Measurements from ENCODE around the gene PIGU.
"Not testable (repeated sequence)": the region's sequence is repeated elsewhere in the genome, so short reads cannot be mapped to it uniquely, and the experiment has no call there.

The PIGU gene

GRCh38 chr20:34706302-34706875, 29.5 kb upstream of the PIGU start:
- no peak for FAIRE-seq

GRCh38 chr20:34705397-34706301, 28.8 kb upstream of the PIGU start:
- no peak for FAIRE-seq

- no peak for FAIRE-seq
Observed at GRCh38 chr20:34705008-34705396, 28.1 kb upstream of the PIGU start.

GRCh38 chr20:34704177-34705007, 27.5 kb upstream of the PIGU start, which contains the start of gene TP53INP2:
Gene TP53INP2, plus strand, starts transcription at chr20:34704344. Its CDS starts 4,396 bp downstream, at chr20:34708740.
- no peak for FAIRE-seq

GRCh38 chr20:34703424-34704176, 26.7 kb upstream of the PIGU start:
- FAIRE-seq: no peak

GRCh38 chr20:34703061-34703423, 26.1 kb upstream of the PIGU start:
- no peak for FAIRE-seq

- no peak for FAIRE-seq
Observed at GRCh38 chr20:34701405-34702085, 24.7 kb upstream of the PIGU start.

GRCh38 chr20:34693414-34693813, 16.5 kb upstream of the PIGU start:
- FAIRE-seq: no peak

- FAIRE-seq: no peak
Observed at GRCh38 chr20:34691838-34692237, 14.9 kb upstream of the PIGU start.

- no peak for FAIRE-seq
Observed at GRCh38 chr20:34689486-34689885, 12.6 kb upstream of the PIGU start.

GRCh38 chr20:34683667-34684066, 6.8 kb upstream of the PIGU start:
- no peak for FAIRE-seq

GRCh38 chr20:34680586-34681175, 3.8 kb upstream of the PIGU start:
- FAIRE-seq: no peak

- FAIRE-seq: no peak
Observed at GRCh38 chr20:34675993-34676641, 775 bp downstream of the PIGU start.

- no peak for FAIRE-seq
Observed at GRCh38 chr20:34675561-34675960, 1.3 kb downstream of the PIGU start.

- FAIRE-seq: no peak
Observed at GRCh38 chr20:34673412-34673811, 3.5 kb downstream of the PIGU start.

- FAIRE-seq: no peak
Observed at GRCh38 chr20:34669094-34669493, 7.8 kb downstream of the PIGU start.

GRCh38 chr20:34664751-34665150, 12.1 kb downstream of the PIGU start:
- FAIRE-seq: not testable (repeated sequence)

- no peak for FAIRE-seq
Observed at GRCh38 chr20:34663213-34663943, 13.5 kb downstream of the PIGU start.

GRCh38 chr20:34661811-34662210, 15.1 kb downstream of the PIGU start:
- FAIRE-seq: not testable (repeated sequence)

GRCh38 chr20:34658654-34659053, 18.2 kb downstream of the PIGU start:
- not testable (repeated sequence) for FAIRE-seq
